Panc1 (cell line): Measurements from ENCODE around the gene DES. TPM values are rescaled to one million over a fixed set of nuclear protein-coding genes. Genes with fewer than 3 reads are reported as not detected.

ENCODE experiments used
- ATAC-seq: fragments of 200-7000 bp; cut with Tn5 transposase; 2 replicates; pipeline ENCODE4 v1.9.1; 2020; ENCODE audit warnings: mild to moderate bottlenecking, moderate library complexity
- BruUV-seq: library from RNA; stranded (reverse); fragments of 400-500 nt; replicated peaks from 2 replicates; lab custom pipeline; 2021; lab: Mats Ljungman, UMichigan
- CTCF ChIA-PET: fragments of 300-600 bp; sonication (Branson Sonifier 250); formaldehyde crosslinking; loops from one replicate; lab custom pipeline; 2022; ENCODE audit warnings: antibody characterized with exemption; lab: Charles Lee
- POLR2A ChIA-PET: fragments of 300-600 bp; sonication (Branson Sonifier 250); formaldehyde crosslinking; loops from one replicate; lab custom pipeline; 2022; ENCODE audit warnings: antibody characterized with exemption; lab: Charles Lee
- DNase-seq: peaks from one replicate; pipeline ENCODE4 v3.0.0-alpha.2; 2010; ENCODE audit warnings: low read depth, low spot score
- H3K27ac ChIP-seq: 2 replicates; pipeline ENCODE4 v1.5.1; 2011; ENCODE audit warnings: mild to moderate bottlenecking, low read length, inconsistent platforms
- H3K27me3 ChIP-seq: fragments of 200-500 bp; sonication (Bioruptor generic); 2 replicates; pipeline ENCODE4 v1.6.0; 2014; ENCODE audit warnings: low read length, inconsistent platforms; ENCODE audit not compliant: control insufficient read depth, insufficient read depth
- H3K36me3 ChIP-seq: fragments of 200-500 bp; sonication (Bioruptor generic); 2 replicates; pipeline ENCODE4 v1.5.1; 2014; ENCODE audit warnings: inconsistent platforms, mild to moderate bottlenecking, low read length, moderate library complexity; ENCODE audit not compliant: control insufficient read depth, insufficient read depth
- H3K4me1 ChIP-seq: 2 replicates; pipeline ENCODE4 v1.5.1; 2011; ENCODE audit warnings: inconsistent platforms, mild to moderate bottlenecking, low read length, moderate library complexity; ENCODE audit not compliant: control insufficient read depth, insufficient read depth
- H3K4me3 ChIP-seq, 2 experiments: 2 replicates each; pipeline ENCODE4 v1.5.1; 2011 to 2012; ENCODE audit warnings: low read depth in 2 of 2, low read length in 2 of 2, mild to moderate bottlenecking in 2 of 2, inconsistent platforms in 1 of 2, moderate library complexity in 1 of 2
- H3K9me3 ChIP-seq: fragments of 200-500 bp; sonication (Bioruptor generic); 2 replicates; pipeline ENCODE4 v1.5.1; 2014; ENCODE audit warnings: low read depth, mild to moderate bottlenecking, inconsistent platforms, low read length, moderate library complexity; ENCODE audit not compliant: control insufficient read depth, insufficient read depth
- CTCF ChIP-seq: fragments of 450-650 bp; IDR thresholded peaks from 2 replicates; pipeline ENCODE4 v1.5.1; 2017; ENCODE audit warnings: mild to moderate bottlenecking
- POLR2AphosphoS5 ChIP-seq: IDR thresholded peaks from 2 replicates; pipeline ENCODE4 v1.6.1; 2012; ENCODE audit warnings: mild to moderate bottlenecking, low read depth, low read length, moderate library complexity
- REST ChIP-seq, 2 experiments: IDR thresholded peaks; 2 replicates each; pipeline ENCODE4 v1.6.1; 2011 to 2012; ENCODE audit warnings: low read depth in 2 of 2, control low read depth in 1 of 2, low read length in 1 of 2, mild to moderate bottlenecking in 1 of 2, moderate library complexity in 1 of 2; ENCODE audit not compliant: insufficient read depth in 1 of 2
- SIN3A ChIP-seq: IDR thresholded peaks from 2 replicates; pipeline ENCODE4 v1.6.1; 2012; ENCODE audit warnings: low read depth, mild to moderate bottlenecking, low read length, moderate library complexity, borderline replicate concordance; ENCODE audit not compliant: insufficient read depth
- TCF7L2 ChIP-seq: IDR thresholded peaks from 2 replicates; pipeline ENCODE4 v1.6.1; 2011; ENCODE audit warnings: mild to moderate bottlenecking, low read depth, low read length, inconsistent platforms
- in situ Hi-C: cut with HindIII; loops from 2 replicates; pipeline ENCODE4 v1.10.0; 2016; ENCODE audit warnings: low sequenced_read_pairs, low pct_unique_long_range_greater_than_20kb
- intact Hi-C: fragments of 100-400 bp; cut with micrococcal nuclease; formaldehyde crosslinking; loops from one replicate; pipeline ENCODE4 v1.10.0; 2022; ENCODE audit not compliant: unreplicated experiment
- total RNA-seq: library from RNA; stranded (reverse); gene quantifications from one replicate; pipeline ENCODE4 v1.2.1, GENCODE V29; 2021; ENCODE audit not compliant: unreplicated experiment

The DES gene
- total RNA-seq, 1 experiment from 2014 or later: 0.69 TPM

GRCh38 chr2:219461047-219461514 is 42.9 kb downstream of the DES start:
- ChIA-PET CTCF (no interaction called here), POLR2A (no interaction called here)
- DNase-seq (no peak), ATAC-seq (no peak)
- Histone ChIP-seq H3K27ac (no peak overlapping the region), H3K36me3 (no peaks in the 10 kb centered on the region), H3K4me3 (no peak overlapping the region), H3K4me1 (peaks cover 3% of the 10 kb centered on the region; the same call in 1 of the 2 replicates), H3K9me3 (no peaks in the 10 kb centered on the region), H3K27me3 (no peaks in the 10 kb centered on the region)
- TF ChIP-seq REST (IDR thresholded peaks at IDR 0.05; ENCODE audit: insufficient read depth in 1 of 2, low read depth in 2 of 2, low read length in 1 of 2) (no peak), CTCF (no peak), SIN3A (no peak), POLR2AphosphoS5 (no peak), TCF7L2 (no peak)
- in situ Hi-C loops: no loop called here
- intact Hi-C loops: no loop called here
- no TSS peak for BruUV-seq

GRCh38 chr2:219461669-219462068 is 43.5 kb downstream of the DES start:
- H3K27me3 ChIP-seq: no peaks in the 10 kb centered on the region
- H3K4me1 ChIP-seq: peaks cover 3% of the 10 kb centered on the region; the same call in 1 of the 2 replicates
- H3K27ac ChIP-seq: no peak overlapping the region
- BruUV-seq: no TSS peak
- no peak overlapping the region for H3K4me3 ChIP-seq
- no peaks in the 10 kb centered on the region for H3K36me3 ChIP-seq
- ChIA-PET POLR2A (no interaction called here), CTCF (no interaction called here)
- TF ChIP-seq POLR2AphosphoS5: no peak
- H3K9me3 ChIP-seq: no peaks in the 10 kb centered on the region
- intact Hi-C loops: no loop called here
- DNase-seq: no peak
- in situ Hi-C loops: no loop called here
- ATAC-seq: no peak

- intact Hi-C loops: no loop called here
- peaks cover 3% of the 10 kb centered on the region; the same call in 1 of the 2 replicates for H3K4me1 ChIP-seq
- H3K27me3 ChIP-seq: no peaks in the 10 kb centered on the region
- no TSS peak for BruUV-seq
- no peak overlapping the region for H3K4me3 ChIP-seq
- CTCF ChIA-PET: interaction anchor here (0.7 kb wide), 1 partner anchor 54 kb away, joined by 3 read pairs; no protein-coding TSS in a partner anchor
- POLR2A ChIA-PET: no interaction called here
- DNase-seq (no peak), ATAC-seq (no peak)
- no peaks in the 10 kb centered on the region for H3K36me3 ChIP-seq
- no peak overlapping the region for H3K27ac ChIP-seq
- no peaks in the 10 kb centered on the region for H3K9me3 ChIP-seq
- TF ChIP-seq POLR2AphosphoS5 (no peak), CTCF (no peak), REST (IDR thresholded peaks at IDR 0.05; ENCODE audit: insufficient read depth in 1 of 2, low read depth in 2 of 2, low read length in 1 of 2) (no peak), TCF7L2 (no peak), SIN3A (no peak)
- in situ Hi-C loops: no loop called here
These were observed 44.2 kb downstream of the DES start for GRCh38 chr2:219462349-219462748.
